KG1 (cell line): ENCODE data around the gene SCP2.

Experiments used
- DNase-seq: peaks from one replicate; lab custom pipeline; 2025; lab: John Stamatoyannopoulos, UW

The SCP2 gene

DNA sequence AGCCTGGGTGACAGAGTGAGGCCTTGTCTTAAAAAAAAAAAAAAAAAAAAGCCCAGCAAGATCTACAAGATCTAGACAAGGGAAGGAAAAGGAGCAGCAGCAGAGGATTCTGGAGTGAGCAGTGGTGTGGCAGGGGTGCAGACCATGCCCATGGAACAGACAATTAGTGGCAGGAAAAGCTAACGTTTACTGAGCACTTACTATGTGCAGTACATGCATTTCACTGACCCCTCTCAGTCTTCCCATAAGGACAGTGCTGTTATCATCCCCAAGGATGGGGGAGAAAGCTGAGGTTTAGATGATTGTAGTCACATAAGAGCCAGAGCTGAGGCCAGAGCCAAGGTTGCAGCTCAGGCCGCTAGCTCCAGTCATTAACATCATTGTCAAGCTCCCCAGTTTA, 140.8 kb downstream of the SCP2 start:
- DNase-seq = no peak

DNA sequence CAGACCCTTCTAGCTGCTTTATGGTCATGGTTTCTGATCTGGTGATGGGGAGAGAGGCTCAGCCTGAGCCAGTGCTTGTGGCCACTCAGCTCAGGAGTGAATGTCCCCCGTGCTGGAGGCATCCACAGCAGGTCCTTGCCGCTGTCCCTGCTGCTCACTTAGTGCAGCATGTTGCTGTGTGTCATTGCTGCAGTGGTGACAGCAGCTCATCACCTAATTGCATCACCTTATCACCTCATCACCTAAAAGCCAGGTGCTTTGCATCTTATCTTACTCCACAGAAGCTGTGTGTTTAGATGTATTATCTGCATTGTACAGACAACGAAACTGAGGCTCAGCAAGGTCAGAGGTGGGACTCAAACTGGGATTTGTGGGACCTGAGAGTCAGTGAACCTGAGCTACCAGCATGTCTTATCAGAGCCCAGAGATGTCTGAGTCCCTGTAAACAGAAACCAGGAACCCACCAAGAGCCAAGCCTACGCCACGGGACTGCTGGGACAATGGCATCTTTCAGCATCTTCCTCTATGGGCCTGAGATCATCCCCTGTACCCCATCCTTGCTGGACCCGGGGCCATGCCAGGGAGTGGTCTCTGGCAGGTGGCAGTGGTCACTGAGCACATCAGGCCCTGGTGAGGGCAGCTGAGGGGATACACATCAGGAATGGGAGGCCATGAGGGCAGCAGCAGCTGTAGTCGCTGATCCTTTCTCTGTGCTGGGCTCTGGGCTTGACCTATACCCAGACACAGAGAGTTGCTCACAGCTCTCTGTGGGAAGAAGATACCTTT, 141.4 kb downstream of the SCP2 start:
- no peak for DNase-seq

DNA sequence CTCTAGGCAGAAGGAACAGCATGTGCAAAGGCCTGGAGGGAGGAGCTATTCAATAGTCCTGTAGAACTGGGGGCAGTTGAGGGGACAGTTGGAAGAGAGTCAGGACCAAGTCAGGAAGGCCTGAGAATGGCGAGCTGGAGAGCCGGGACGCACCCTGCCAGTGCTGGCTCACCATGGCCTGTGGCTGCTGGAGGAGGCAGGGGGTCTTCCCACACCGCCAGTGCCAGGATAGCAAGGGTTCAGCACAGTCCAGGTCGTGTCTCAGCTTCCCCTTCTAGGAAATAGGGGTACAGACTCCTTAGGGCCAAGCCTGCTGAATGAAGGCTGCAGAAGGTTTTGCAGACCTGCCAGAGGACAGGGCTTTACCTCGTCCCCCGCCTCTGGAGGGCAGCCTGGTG, 142.2 kb downstream of the SCP2 start:
- no peak for DNase-seq

DNA sequence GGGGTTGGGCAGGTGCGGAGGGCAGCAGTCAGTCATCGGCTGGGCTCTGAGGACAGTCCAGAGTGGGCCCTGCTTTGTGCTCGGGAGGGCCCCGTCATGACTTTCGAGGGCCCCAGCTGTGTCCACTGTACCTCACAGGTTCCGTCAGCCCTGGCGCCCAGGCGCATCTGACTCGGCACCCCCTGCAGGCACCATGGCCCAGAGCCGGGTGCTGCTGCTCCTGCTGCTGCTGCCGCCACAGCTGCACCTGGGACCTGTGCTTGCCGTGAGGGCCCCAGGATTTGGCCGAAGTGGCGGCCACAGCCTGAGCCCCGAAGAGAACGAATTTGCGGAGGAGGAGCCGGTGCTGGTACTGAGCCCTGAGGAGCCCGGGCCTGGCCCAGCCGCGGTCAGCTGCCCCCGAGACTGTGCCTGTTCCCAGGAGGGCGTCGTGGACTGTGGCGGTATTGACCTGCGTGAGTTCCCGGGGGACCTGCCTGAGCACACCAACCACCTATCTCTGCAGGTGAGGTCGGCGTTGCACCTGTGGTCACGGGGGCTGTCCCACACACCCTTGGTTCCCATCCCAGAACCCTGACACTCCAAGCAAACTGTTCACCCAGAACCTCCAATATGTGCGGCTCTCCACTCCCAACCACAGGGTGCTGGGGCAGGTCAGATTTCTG, 142.7 kb downstream of the SCP2 start:
- no peak for DNase-seq

DNA sequence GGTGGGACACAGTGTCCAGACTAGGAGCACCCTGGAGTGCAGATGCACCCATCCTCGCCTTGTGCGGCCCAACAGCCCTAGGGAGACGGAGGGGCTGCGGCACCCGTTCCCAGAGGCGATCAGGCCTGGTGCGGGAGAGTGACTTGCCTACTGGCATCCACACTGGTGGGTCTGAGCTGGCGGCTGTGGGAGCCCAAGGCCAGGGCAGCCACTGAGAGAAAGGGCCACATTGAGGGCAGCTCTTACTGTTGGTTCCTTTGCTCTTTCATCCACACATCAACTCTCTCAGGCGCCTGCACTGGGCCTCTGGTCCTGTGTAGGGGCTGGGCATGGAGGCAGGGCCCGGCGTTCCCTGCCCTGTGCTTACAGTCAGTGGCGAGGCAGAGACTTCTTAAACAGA, 143.5 kb downstream of the SCP2 start:
- DNase-seq = no peak

DNA sequence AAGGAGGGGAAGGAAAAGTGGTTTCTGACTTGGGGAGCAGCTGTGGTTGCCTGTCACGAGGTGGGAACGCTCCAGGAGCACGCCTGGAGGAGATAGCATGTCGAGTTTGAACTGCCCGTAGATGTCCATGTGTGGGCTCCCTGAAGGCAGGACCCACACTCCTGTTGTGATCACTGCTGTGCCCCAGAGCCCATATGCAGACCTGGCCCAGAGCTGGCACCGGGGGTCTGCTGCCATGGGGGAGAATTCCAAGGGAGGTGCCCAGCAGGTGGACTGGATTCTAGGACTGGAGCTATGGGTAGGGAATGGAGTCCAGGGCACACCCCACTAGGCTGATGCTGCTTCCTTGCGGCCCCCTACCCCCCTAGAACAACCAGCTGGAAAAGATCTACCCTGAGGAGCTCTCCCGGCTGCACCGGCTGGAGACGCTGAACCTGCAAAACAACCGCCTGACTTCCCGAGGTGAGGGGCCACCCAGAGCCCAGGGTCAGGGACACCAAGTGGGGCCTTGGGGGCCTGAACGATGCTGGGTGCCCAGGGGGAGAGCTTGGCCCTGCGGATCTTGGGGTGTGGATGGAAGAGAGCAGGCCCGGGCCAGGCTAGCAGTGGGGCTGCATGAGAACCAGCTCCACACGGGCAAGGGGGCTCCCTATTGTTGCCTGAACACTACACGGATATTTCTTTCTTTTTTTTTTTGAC, 144.2 kb downstream of the SCP2 start:
- DNase-seq = no peak

DNA sequence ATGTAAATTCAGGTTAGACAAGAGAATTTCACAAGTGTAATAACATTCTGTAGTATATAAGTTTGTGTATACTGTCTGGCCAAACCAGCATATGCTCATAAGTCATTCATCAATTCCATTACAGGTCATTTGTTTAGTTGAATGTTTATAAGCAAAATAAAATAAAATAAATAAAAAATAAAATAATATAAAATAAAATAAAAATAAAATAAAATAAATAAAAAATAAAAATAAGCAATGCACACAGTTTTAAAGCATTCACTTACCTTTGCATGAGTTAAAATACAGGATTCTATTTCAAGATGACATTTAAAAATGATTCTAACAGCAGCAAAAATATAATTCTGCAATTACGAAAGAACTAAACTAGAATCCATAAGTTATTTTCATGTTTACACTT, 144.8 kb downstream of the SCP2 start:
- DNase-seq = no peak

DNA sequence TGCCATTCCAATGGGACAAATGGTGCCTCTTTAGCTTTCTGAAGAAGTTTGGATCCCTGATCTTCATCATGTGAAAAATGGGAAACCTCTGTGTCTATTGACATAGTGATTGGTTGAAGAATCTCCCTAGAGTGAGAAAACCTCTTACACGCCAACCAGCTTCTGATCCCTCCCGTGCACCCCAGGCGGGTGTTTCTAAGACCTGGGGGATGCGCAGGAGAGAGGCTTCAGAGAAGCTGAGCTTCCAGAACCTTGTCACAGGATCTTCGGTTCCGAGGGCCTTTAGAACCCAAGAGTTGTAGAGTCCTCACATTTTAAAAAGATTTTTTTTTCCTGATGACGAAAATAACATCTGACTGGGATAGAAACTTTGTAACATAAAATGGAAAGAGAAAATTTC, 146.2 kb downstream of the SCP2 start:
- DNase-seq = no peak

DNA sequence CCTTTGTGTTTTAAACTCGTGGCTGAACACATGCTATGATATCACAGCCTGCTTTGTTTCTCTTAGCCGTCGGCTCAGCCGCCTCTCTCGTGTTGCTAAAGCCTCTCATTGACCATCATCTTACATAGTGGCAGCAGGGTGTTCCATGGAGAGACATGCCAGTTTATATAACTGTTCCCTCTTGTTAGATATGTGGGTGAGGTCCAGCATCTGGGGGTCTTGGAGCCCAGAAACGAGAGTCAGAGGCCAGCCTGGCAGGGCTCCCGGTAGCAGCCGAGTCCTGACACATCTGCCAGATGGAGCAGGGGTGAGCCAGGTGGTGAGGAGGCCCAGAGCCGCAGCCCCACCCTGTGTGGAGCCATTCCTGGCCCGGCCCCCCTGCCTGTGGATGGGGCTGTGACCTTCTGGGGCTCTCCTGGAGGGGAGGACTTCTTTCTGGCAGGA, 146.8 kb downstream of the SCP2 start:
- DNase-seq = no peak

DNA sequence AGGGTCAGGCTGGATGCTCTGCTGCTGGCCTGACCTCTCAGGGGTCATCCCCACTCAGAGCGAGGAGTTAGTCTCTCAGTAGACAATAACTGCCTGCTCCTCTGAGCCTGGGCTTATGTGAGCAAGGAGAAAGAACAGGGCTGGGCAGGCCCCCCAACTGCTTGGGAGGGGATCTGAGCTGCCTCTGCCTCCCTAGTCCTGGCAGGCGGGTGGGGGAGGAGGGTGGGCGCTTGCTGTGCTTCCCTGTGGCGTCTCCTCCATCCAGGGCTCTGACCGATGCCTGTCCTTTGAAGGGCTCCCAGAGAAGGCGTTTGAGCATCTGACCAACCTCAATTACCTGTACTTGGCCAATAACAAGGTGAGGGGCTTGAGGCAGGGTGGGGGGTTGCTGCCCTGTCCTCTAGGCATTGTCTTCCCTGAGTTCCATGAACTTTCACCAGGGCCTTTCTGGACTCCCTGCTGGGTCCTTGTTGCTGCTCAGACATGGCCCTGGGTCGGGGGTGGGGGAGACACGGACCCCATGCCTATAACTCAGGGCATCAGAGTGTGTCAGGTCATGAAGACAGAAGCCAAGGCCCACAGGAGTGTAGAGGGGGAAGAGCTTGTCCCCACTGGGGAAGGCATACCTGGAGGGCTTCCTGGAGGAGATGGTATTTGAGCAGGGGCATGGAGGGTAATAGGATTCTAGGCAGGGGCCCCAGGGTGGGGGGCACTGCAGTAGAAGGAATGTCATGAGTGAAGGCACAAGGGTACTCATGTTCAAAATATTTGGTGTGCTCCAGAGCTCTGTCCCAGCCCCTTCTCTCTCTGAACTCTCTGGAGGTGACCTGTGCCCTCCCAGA, 147.5 kb downstream of the SCP2 start:
- no peak for DNase-seq

DNA sequence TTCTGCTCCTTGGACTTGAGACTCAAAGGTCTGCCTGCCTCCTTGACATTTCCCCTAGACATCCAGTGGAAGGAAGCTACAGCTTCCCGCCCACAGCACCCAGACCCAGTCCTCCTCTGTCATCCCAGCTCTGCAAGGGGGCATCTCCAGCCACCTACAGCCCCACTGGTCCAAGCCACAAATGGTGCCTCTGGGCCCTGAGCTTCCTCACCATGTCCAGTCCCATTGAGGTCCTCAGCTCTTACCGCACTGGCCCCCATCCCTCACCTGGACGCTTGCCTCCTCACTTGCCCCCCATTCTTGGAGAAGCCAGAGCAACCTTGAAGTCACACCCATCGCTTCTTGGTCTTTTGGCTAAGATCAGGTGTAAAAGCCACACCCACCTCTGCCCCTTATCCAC, 148.1 kb downstream of the SCP2 start:
- no peak for DNase-seq

DNA sequence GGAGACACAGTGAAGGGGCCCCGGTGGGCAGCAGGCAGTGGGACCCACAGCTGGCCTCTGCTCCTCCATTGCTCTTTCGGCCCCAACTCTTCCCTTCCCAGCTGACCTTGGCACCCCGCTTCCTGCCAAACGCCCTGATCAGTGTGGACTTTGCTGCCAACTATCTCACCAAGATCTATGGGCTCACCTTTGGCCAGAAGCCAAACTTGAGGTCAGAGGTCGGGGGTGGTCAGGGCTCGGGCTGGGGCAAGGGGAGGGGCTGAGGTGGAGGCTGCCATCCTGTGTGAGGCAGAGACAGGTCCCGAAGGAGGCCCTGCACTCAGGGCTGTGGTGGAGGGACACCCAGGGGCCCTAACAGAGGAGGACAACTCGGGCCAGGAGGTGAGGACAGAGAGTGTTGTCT, 148.7 kb downstream of the SCP2 start:
- no peak for DNase-seq

DNA sequence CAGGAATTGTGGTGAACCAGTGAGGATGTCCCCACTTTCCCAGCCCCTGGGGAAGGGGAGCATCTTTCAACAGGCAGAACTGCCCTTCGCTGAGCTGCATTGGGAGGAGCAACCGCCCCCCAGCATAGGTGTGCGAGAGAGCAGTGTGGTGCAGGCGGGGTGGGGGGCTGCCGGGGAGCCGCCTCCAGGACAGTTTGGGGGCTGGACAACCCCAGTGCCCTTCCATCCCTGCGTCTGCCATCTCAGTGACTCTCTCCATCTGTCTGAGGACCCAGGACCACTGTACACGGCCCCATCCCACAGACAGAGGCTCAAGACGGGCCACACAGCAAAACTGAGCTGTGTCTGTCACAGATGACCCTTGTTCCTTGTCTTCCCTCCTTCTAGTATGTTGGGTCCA, 149.1 kb downstream of the SCP2 start:
- no peak for DNase-seq

DNA sequence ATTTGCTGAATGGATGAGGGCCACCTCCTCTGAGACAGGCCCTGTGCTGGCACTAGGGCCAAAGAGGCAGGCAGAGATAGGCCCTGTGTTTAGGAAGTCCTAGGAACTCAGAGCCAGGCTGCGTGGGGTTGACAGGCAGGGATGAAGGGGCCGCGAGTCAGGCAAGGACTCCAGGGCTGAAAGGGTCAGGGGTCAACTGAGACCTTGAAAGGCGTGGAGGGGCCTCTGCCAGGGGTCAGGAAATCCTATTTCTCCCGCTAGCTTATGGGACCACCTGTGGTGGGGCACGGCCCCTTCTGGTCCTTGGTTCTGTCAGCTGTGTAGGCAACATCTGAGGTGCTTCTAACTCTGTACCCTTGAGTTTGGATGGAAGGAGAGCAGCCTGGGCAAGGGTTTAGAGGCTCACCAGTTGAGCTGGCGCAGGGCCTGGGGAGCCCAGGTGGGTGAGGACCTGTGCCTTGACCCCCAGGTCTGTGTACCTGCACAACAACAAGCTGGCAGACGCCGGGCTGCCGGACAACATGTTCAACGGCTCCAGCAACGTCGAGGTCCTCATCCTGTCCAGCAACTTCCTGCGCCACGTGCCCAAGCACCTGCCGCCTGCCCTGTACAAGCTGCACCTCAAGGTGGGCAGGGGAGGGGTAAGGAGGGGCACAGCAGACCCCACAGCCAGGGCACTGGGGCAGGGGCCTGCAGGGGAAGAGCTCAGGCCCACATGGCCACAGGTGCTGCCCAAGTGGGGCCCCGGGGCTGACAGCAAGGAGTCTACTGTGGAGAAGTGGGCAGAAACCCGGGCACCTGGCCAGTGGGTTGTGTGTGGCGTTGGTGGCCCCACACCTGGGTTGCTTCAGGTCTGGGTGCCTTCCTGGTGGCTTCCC, 149.9 kb downstream of the SCP2 start:
- DNase-seq = no peak

DNA sequence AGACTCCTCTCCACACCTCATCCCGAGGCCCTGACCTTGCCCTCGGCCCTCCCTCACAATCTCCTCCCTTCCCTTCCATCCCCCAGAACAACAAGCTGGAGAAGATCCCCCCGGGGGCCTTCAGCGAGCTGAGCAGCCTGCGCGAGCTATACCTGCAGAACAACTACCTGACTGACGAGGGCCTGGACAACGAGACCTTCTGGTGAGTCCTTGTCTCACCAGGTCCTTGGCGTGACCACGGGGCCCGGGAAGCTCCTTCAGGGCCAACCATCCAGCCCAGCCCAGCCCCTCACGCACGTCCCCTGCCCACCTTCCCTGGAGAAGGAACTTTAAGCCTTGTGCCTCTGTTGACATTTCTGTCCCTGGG, 150.5 kb downstream of the SCP2 start:
- no peak for DNase-seq

DNA sequence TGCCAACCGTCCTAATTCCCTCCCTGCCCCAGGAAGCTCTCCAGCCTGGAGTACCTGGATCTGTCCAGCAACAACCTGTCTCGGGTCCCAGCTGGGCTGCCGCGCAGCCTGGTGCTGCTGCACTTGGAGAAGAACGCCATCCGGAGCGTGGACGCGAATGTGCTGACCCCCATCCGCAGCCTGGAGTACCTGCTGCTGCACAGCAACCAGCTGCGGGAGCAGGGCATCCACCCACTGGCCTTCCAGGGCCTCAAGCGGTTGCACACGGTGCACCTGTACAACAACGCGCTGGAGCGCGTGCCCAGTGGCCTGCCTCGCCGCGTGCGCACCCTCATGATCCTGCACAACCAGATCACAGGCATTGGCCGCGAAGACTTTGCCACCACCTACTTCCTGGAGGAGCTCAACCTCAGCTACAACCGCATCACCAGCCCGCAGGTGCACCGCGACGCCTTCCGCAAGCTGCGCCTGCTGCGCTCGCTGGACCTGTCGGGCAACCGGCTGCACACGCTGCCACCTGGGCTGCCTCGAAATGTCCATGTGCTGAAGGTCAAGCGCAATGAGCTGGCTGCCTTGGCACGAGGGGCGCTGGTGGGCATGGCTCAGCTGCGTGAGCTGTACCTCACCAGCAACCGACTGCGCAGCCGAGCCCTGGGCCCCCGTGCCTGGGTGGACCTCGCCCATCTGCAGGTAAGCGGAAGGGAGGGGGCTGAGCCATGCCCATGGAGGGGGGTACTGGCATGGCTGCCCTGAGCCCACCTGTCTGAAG, 151.4 kb downstream of the SCP2 start:
- DNase-seq = no peak

DNA sequence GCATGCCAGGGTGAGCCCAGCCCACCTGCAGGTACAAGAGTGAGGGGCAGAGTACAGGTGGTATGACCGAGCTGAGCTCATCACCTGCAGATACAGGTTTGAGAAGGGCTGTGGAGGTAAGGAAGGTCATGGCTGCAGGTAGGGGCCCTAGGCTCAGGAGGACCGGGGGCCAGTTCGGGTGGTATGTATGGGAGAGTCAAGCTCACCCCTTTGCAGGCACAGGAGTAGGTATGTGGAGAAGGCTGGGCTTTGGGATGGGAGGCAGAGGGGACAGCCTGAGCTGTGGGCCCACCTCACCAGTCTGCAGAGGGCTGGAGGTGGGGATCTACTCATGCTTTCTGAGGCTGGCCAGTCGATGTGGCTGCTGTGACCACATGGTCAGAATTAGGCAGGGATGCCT, 152.2 kb downstream of the SCP2 start:
- no peak for DNase-seq

DNA sequence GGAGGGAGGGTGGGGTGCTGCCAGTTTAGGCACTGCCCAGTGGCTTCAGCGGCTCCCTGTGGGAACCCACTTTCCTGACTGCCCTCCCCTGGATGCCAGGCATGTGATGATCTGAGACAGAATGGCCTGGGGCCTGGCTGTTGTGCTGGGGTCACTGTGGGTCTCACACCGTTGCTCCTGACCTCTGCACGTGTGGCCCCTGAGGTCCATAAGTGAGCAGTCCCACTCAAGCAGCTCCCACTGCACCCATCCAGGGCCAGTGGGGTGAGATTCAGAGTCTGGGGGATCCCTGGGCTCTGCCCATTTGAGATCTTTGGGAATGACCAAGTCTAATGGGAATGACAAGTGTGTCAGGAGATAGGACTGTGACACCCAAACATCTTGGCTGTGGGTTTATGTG, 153.0 kb downstream of the SCP2 start:
- no peak for DNase-seq

DNA sequence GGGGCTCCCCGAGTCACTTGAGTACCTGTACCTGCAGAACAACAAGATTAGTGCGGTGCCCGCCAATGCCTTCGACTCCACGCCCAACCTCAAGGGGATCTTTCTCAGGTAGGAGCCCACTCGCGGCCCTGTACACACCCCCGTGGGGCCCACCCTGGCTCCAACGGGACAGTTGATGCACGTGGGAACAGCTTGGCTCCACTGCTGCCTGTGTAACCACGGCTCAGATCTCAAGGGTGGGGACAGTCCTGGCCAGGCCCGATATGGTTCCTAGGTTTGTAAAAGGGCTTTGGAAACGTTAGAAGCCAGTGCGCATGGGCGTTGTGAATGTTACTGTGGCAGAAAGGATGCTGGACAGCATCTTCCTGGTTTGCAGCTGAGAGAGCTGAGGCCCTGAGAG, 153.7 kb downstream of the SCP2 start:
- no peak for DNase-seq

DNA sequence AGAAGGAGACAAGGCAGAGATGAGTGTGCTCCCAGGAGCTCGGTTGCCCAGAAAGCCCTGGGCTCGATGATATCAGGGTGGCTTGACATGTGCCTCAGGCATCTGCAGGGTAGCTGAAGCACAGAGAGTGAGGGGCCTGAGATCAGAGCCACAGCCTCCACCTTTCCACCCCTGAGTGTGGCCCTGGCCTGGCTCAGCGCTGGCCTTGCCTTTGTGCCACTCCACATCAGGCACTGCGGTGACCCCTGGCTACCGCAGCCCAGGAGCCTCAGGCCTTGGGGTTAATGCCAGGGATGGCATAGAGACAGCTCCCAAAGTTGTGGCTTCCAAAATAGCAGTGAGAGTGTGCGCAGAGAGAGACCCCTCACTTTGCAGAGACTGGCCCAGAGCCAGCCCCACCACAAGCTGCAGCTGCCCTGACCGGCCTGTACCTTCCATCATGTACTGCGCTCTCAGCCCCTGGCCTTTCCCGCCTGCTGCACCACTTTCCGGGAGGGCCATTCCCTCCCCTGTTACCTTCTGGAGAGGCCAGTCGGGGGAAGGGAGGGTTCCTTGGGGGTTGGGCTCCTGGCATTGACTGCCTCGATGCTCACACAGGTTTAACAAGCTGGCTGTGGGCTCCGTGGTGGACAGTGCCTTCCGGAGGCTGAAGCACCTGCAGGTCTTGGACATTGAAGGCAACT, 154.4 kb downstream of the SCP2 start:
- no peak for DNase-seq
